Transverse colon (tissue), 4 donors: ENCODE results near the gene NCOA5. TPM values are rescaled to one million over a fixed set of nuclear protein-coding genes. Genes with fewer than 3 reads are reported as not detected.

Experiments used
- DNase-seq: peaks from one replicate; pipeline ENCODE4 v3.0.0-alpha.2; 2019
- H3K27ac ChIP-seq, 4 donors: fragments of 200-600 bp; sonication (generic); 2 replicates each; pipeline ENCODE4 v1.5.1; 2016 to 2018; ENCODE audit warnings: inconsistent platforms in 4 of 4
- H3K27me3 ChIP-seq: fragments of 200-600 bp; sonication (generic); 2 replicates; pipeline ENCODE4 v1.5.1; 2017; ENCODE audit warnings: inconsistent platforms
- H3K36me3 ChIP-seq, 4 donors: fragments of 200-600 bp; sonication (generic); 2 replicates each; pipeline ENCODE4 v1.5.1; 2017 to 2019; ENCODE audit warnings: inconsistent platforms in 4 of 4
- H3K4me1 ChIP-seq, 4 donors: fragments of 200-600 bp; sonication (generic); 2 replicates each; pipeline ENCODE4 v1.5.1; 2017 to 2020; ENCODE audit warnings: inconsistent platforms in 4 of 4
- H3K4me3 ChIP-seq, 4 donors: fragments of 200-600 bp; sonication (generic); 1 replicate in 1 of 4; 2 replicates in 3 of 4; pipeline versions ENCODE4 v1.5.1 to v1.6.1; 2017 to 2019; ENCODE audit warnings: inconsistent platforms in 4 of 4
- H3K9me3 ChIP-seq, 2 donors: fragments of 200-600 bp; sonication (generic); 2 replicates each; pipeline ENCODE4 v1.5.1; 2017 to 2019; ENCODE audit warnings: inconsistent platforms in 2 of 2
- CTCF ChIP-seq, 5 experiments: fragments of 200-600 bp in 3 of 5; fragments of 450-650 bp in 2 of 5; sonication (generic) in 3 of 5; IDR thresholded peaks; 1 replicate in 2 of 5; 2 replicates in 3 of 5; pipeline ENCODE4 v1.5.1; 2016 to 2017; ENCODE audit warnings: antibody characterized with exemption in 5 of 5, inconsistent platforms in 3 of 5, mild to moderate bottlenecking in 2 of 5, moderate library complexity in 1 of 5
- EP300 ChIP-seq: sonication (generic); formaldehyde crosslinking; IDR thresholded peaks from one replicate; pipeline ENCODE4 v1.6.1; 2017; ENCODE audit warnings: antibody characterized with exemption, low read depth
- POLR2A ChIP-seq: fragments of 450-650 bp; IDR thresholded peaks from one replicate; pipeline ENCODE4 v1.6.1; 2016; ENCODE audit warnings: antibody characterized with exemption, mild to moderate bottlenecking, moderate library complexity
- POLR2AphosphoS5 ChIP-seq, 3 donors: sonication (generic); formaldehyde crosslinking; IDR thresholded peaks; one replicate each; pipeline ENCODE4 v1.6.1; 2016; ENCODE audit warnings: antibody characterized with exemption in 3 of 3
- WGBS, 2 donors: methylation state at CpG; one replicate each; pipeline ENCODE4 v1.1.5; 2018; ENCODE audit warnings: low coverage in 1 of 2; 5-methylcytosine and 5-hydroxymethylcytosine counted together
- in situ Hi-C, 4 donors: fragments of 200-750 bp; cut with MboI; loops; one replicate each; pipeline versions ENCODE4 v1.15.0 to v1.15.1; 2017; ENCODE audit warnings: low sequenced_read_pairs in 3 of 4, low pct_ligation_motif_present in 1 of 4, low pct_unique_long_range_greater_than_20kb in 1 of 4
- intact Hi-C: fragments of 100-400 bp; cut with DNase I; formaldehyde crosslinking; loops from one replicate; pipeline ENCODE4 v1.15.1; 2023; ENCODE audit warnings: low total_unique reads
- total RNA-seq, 4 donors: library from RNA; depleted of rRNA; stranded (reverse); fragments of >200 nt; gene quantifications; one replicate each; pipeline ENCODE4 v1.1.0, GENCODE V29; 2016

NCOA5 gene
- total RNA-seq, 4 donors from 2014 or later: 18.3 to 97.3 (median 27.3) TPM

- TF ChIP-seq POLR2AphosphoS5 (IDR thresholded peaks at IDR 0.05) (no peak), EP300 (no peak), CTCF (IDR thresholded peaks at IDR 0.05) (no peak), POLR2A (no peak)
- Histone ChIP-seq H3K4me1 (peaks cover 0 to 7% (median 2%) of the 10 kb centered on the region in 4 donors), H3K27ac (no peak overlapping the region), H3K36me3 (no peaks in the 10 kb centered on the region), H3K4me3 (no peak overlapping the region), H3K27me3 (peaks cover 53% of the 10 kb centered on the region), H3K9me3 (no peaks in the 10 kb centered on the region)
- intact Hi-C loops: no loop called here
- 56 to 63% methylated on average over 3 to 5 of the region's 5 CpGs for WGBS, 2 donors
- in situ Hi-C loops: no loop called here
- no peak for DNase-seq
These were observed 54.5 kb downstream of the NCOA5 start for GRCh38 chr20:46035253-46035652.

GRCh38 chr20:46034039-46034438 lies 55.7 kb downstream of the NCOA5 start:
- peaks cover 65% of the 10 kb centered on the region for H3K27me3 ChIP-seq
- in situ Hi-C loops: no loop called here
- intact Hi-C loops: no loop called here
- DNase-seq: no peak
- no peak overlapping the region for H3K27ac ChIP-seq
- H3K9me3 ChIP-seq: no peaks in the 10 kb centered on the region
- peaks cover 0 to 7% (median 2%) of the 10 kb centered on the region in 4 donors for H3K4me1 ChIP-seq
- H3K36me3 ChIP-seq: no peaks in the 10 kb centered on the region
- H3K4me3 ChIP-seq: no peak overlapping the region
- 83 to 89% methylated on average over 3 of the region's 3 CpGs for WGBS, 2 donors
- TF ChIP-seq EP300: no peak
- no peak for TF ChIP-seq POLR2AphosphoS5 (IDR thresholded peaks at IDR 0.05)

GRCh38 chr20:46031701-46032254 lies 58.0 kb downstream of the NCOA5 start:
- intact Hi-C loops: no loop called here
- in situ Hi-C loops: no loop called here
- Histone ChIP-seq H3K4me3 (no peak overlapping the region), H3K36me3 (no peaks in the 10 kb centered on the region), H3K27me3 (peaks cover 87% of the 10 kb centered on the region), H3K27ac (no peak overlapping the region), H3K4me1 (peaks cover 0 to 7% (median 2%) of the 10 kb centered on the region in 4 donors), H3K9me3 (no peaks in the 10 kb centered on the region)
- no peak for DNase-seq
- 5% methylated on average over 37 of the region's 55 CpGs; no CpG with 5 or more reads in 1 of the 2 donors for WGBS, 2 donors
- TF ChIP-seq EP300: no peak
- no peak for TF ChIP-seq POLR2A
- no peak for TF ChIP-seq CTCF (IDR thresholded peaks at IDR 0.05)
- TF ChIP-seq POLR2AphosphoS5 (IDR thresholded peaks at IDR 0.05): no peak

GRCh38 chr20:46031014-46031569 lies 58.7 kb downstream of the NCOA5 start:
- in situ Hi-C loops: no loop called here
- H3K4me1 ChIP-seq: peaks cover 0 to 7% (median 2%) of the 10 kb centered on the region in 4 donors
- H3K4me3 ChIP-seq: no peak overlapping the region
- no peak for TF ChIP-seq POLR2A
- TF ChIP-seq CTCF (IDR thresholded peaks at IDR 0.05): no peak
- TF ChIP-seq EP300: no peak
- TF ChIP-seq POLR2AphosphoS5 (IDR thresholded peaks at IDR 0.05): no peak
- no peaks in the 10 kb centered on the region for H3K36me3 ChIP-seq
- intact Hi-C loops: no loop called here
- DNase-seq: no peak
- no peak overlapping the region for H3K27ac ChIP-seq
- H3K27me3 ChIP-seq: peaks cover 94% of the 10 kb centered on the region
- WGBS, 2 donors: 35% methylated on average over 11 of the region's 11 CpGs; no CpG with 5 or more reads in 1 of the 2 donors
- no peaks in the 10 kb centered on the region for H3K9me3 ChIP-seq
